GM20000 (cell line): ENCODE results near the gene M6PR.
"Not testable (repeated sequence)": the region's sequence is repeated elsewhere in the genome, so short reads cannot be mapped to it uniquely, and the experiment has no call there.

ENCODE experiments used
- DNase-seq: peaks from one replicate; pipeline ENCODE4 v3.0.0; 2012; ENCODE audit warnings: low spot score
- CTCF ChIP-seq: IDR thresholded peaks from 2 replicates; pipeline ENCODE4 v1.5.1; 2012; ENCODE audit warnings: mild to moderate bottlenecking, control low read depth; ENCODE audit errors: extremely low read depth, missing control alignments

Gene M6PR

GRCh38 chr12:8909752-8910151 lies 39.7 kb downstream of the M6PR start:
- TF ChIP-seq CTCF = no peak
- no peak for DNase-seq

GRCh38 chr12:8907513-8907912 lies 41.9 kb downstream of the M6PR start:
- no peak for TF ChIP-seq CTCF
- DNase-seq = no peak

- no peak for DNase-seq
- TF ChIP-seq CTCF = no peak
Measured at GRCh38 chr12:8906266-8907180, 42.9 kb downstream of the M6PR start.

- no peak for TF ChIP-seq CTCF
- DNase-seq = no peak
Measured at GRCh38 chr12:8905546-8905945, 43.9 kb downstream of the M6PR start.

- no peak for TF ChIP-seq CTCF
- DNase-seq = no peak
Measured at GRCh38 chr12:8904665-8905064, 44.8 kb downstream of the M6PR start.

- TF ChIP-seq CTCF = no peak
- DNase-seq = no peak
Measured at GRCh38 chr12:8903646-8904045, 45.8 kb downstream of the M6PR start.

- not testable (repeated sequence) for DNase-seq
Measured at GRCh38 chr12:8902703-8903102, 46.7 kb downstream of the M6PR start.

GRCh38 chr12:8899830-8900229 lies 49.6 kb downstream of the M6PR start:
- no peak for TF ChIP-seq CTCF
- DNase-seq = no peak
